ENCODE data around the gene RRAS2.

DNA sequence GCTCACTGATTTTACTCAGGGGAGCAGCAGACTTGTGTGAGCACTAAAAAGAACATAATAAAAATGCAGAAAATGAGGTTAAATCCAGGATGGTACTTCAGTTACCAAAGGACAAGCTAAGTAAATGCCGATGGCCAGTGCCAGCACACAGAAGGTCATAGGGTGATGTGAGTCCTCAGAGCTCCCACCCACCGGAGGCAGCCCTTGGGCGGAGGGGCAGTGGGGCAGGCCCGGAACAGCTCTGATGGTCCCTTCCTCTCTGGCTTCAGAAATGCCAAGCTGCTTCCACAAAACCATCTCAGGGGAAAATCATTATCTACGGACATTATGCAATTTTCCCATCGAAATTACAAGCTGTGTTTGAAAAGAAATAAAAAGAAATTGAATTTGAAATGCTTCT is 124.5 kb downstream of the RRAS2 start:
- TF ChIP-seq SIN3A (IDR thresholded peaks at IDR 0.05; ENCODE audit: borderline replicate concordance, insufficient read depth, low read length) (no peak), TAF1 (IDR thresholded peaks at IDR 0.05; ENCODE audit: borderline replicate concordance, insufficient read depth, low read length) (no peak), POLR2AphosphoS5 (IDR thresholded peaks at IDR 0.05; ENCODE audit: low read depth, low read length) (no peak), FOXP2 (optimal IDR thresholded peaks at IDR 0.05; ENCODE audit: borderline replicate concordance, extremely low read depth, extremely low read length, insufficient read depth) (no peak)
